Fibroblast of lung (primary cell): ENCODE measurements around the gene OGFR. TPM values are rescaled to one million over a fixed set of nuclear protein-coding genes. Genes with fewer than 3 reads are reported as not detected.

Source experiments
- DNase-seq, 2 donors: peaks; one replicate each; pipeline versions ENCODE4 v3.0.0 to v3.0.0-alpha.2; 2010; ENCODE audit warnings: low read depth in 2 of 2
- H2AFZ ChIP-seq: 2 replicates; pipeline ENCODE4 v1.5.1; 2012; ENCODE audit warnings: low read length, control low read depth, inconsistent platforms
- H3K27ac ChIP-seq: 2 replicates; pipeline ENCODE4 v1.5.1; 2011; ENCODE audit warnings: low read length, control low read depth; ENCODE audit not compliant: insufficient read depth
- H3K27me3 ChIP-seq: 2 replicates; pipeline ENCODE4 v1.5.1; 2011; ENCODE audit warnings: mild to moderate bottlenecking, low read length; ENCODE audit not compliant: control insufficient read depth, insufficient read depth
- H3K36me3 ChIP-seq: 2 replicates; pipeline ENCODE4 v1.5.1; 2011; ENCODE audit warnings: low read length; ENCODE audit not compliant: control insufficient read depth, insufficient read depth
- H3K4me1 ChIP-seq: 2 replicates; pipeline ENCODE4 v1.5.1; 2011; ENCODE audit warnings: low read length; ENCODE audit not compliant: control insufficient read depth, insufficient read depth; ENCODE audit errors: extremely low read depth
- H3K4me2 ChIP-seq: 2 replicates; pipeline ENCODE4 v1.5.1; 2011; ENCODE audit warnings: low read length, control low read depth; ENCODE audit not compliant: insufficient read depth; ENCODE audit errors: extremely low read depth
- H3K4me3 ChIP-seq, 4 experiments: fragments of 200-600 bp in 1 of 4; sonication (generic) in 1 of 4; replicated peaks in 1 of 4; 2 replicates each; pipeline ENCODE4 v1.5.1; 2011 to 2016; ENCODE audit warnings: low read length in 4 of 4, low read depth in 3 of 4, mild to moderate bottlenecking in 3 of 4, control low read depth in 2 of 4, inconsistent platforms in 1 of 4, mixed read lengths in 1 of 4; ENCODE audit not compliant: insufficient read depth in 1 of 4; ENCODE audit errors: control extremely low read depth in 1 of 4
- H3K79me2 ChIP-seq: 2 replicates; pipeline ENCODE4 v1.5.1; 2012; ENCODE audit warnings: mild to moderate bottlenecking, low read length, inconsistent platforms; ENCODE audit not compliant: control insufficient read depth, insufficient read depth
- H3K9ac ChIP-seq: 2 replicates; pipeline ENCODE4 v1.5.1; 2011; ENCODE audit warnings: mild to moderate bottlenecking, low read length, control low read depth; ENCODE audit not compliant: insufficient read depth
- H3K9me3 ChIP-seq: 2 replicates; pipeline ENCODE4 v1.5.1; 2012; ENCODE audit warnings: low read depth, low read length; ENCODE audit not compliant: control insufficient read depth, insufficient read depth
- H4K20me1 ChIP-seq: 2 replicates; pipeline ENCODE4 v1.5.1; 2011; ENCODE audit warnings: low read length; ENCODE audit not compliant: control insufficient read depth, insufficient read depth; ENCODE audit errors: extremely low read depth
- CTCF ChIP-seq, 2 donors: IDR thresholded peaks in 1 of 2; conservative IDR thresholded peaks in 1 of 2; 1 replicate in 1 of 2; 2 replicates in 1 of 2; pipeline ENCODE4 v1.5.1; 2011 to 2012; ENCODE audit warnings: low read length in 2 of 2, control low read depth in 1 of 2, inconsistent platforms in 1 of 2, low read depth in 1 of 2, mild to moderate bottlenecking in 1 of 2
- EZH2 ChIP-seq: IDR thresholded peaks from 2 replicates; pipeline ENCODE4 v1.5.1; 2012; ENCODE audit warnings: low read length, control low read depth, mild to moderate bottlenecking; ENCODE audit errors: missing control alignments
- polyA plus RNA-seq, 2 donors: library from polyadenylated mRNA; depleted of rRNA in 1 of 2; stranded (reverse) in 1 of 2; unstranded in 1 of 2; fragments of >200 nt; gene quantifications; 2 replicates each; pipeline ENCODE4 v1.2.1, GENCODE V29; 2011 to 2012; ENCODE audit warnings: missing spikeins in 1 of 2
- total RNA-seq: library from RNA; depleted of rRNA; stranded (reverse); fragments of >200 nt; gene quantifications from 2 replicates; pipeline ENCODE4 v1.2.1, GENCODE V29; 2014

The OGFR gene
- total and polyA plus RNA-seq, 2 donors (not counting 1 experiment from before 2014, with no cell fraction given), result 19.7 to 34.0 TPM

GRCh38 chr20:62780696-62781095 lies 23.9 kb upstream of the OGFR start:
- Histone ChIP-seq H3K27ac (no peak overlapping the region), H3K4me1 (no peaks in the 10 kb centered on the region), H3K4me3 (no peak overlapping the region), H3K4me2 (no peak overlapping the region), H3K36me3 (no peaks in the 10 kb centered on the region), H2AFZ (no peak overlapping the region), H3K9me3 (no peaks in the 10 kb centered on the region), H3K27me3 (no peaks in the 10 kb centered on the region), H3K9ac (no peak overlapping the region), H3K79me2 (no peaks in the 10 kb centered on the region), H4K20me1 (no peaks in the 10 kb centered on the region)
- no peak for DNase-seq
- TF ChIP-seq CTCF (conservative IDR thresholded peaks at IDR 0.05 in 1 of 2, IDR thresholded peaks at IDR 0.05 in 1 of 2; ENCODE audit: low read depth in 1 of 2, low read length in 2 of 2) (no peak), EZH2 (no peak)

DNA sequence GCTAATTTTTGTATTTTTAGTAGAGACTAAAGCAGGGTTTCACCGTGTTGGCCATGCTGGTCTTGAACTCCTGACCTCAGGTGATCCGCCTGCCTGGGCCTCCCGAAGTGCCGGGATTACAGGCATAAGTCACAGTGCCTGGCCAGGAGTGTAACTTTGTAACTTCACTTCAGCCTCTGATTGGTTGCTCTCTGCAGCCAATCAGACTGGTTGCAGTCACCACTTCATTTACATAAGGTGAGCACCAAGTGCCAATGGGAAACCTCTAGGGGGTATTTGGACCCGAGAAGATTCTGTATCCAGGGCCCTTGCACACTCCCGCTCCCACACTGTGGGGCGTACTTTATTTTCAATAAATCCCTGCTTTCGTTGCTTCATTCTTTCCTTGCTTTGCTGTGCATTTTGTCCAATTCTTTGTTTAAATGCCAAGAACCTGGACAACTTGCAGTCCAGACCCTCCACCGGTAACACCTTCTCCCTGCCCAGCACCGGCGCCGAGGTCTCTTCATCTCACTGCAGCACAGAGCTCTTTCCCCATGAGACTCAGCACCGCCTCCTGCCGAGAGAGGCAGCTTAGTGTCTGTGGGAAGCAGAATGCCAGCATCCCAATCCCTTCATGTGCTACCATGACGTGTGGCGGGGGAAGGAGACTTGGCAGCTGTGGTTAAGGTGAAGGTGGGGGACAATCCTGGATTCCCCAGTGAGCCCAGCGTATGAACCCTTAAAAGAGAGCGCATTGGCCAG lies 22.3 kb upstream of the OGFR start:
- DNase-seq, result no peak
- H3K4me2 ChIP-seq, result no peak overlapping the region
- TF ChIP-seq EZH2, result no peak

DNA sequence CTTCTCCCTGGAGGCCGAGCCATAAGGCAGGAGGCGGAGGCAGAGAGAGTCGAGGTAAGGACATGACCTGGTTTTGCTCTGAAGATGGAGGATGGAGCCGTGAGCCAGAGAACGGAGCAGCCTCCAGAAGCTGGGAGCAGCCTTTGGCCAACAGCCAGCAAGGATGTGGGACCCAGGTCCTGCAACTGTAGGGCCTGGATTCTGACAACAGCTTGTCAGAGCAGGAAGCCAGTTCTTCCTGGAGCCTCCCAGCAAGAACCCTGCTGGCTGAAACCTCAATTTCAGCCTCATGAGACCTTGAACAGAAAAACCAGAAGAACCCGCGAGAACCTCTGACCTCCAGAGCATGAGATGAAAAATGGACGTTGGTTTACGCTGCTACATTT lies 21.7 kb upstream of the OGFR start:
- Histone ChIP-seq H2AFZ (no peak overlapping the region), H3K4me2 (no peak overlapping the region), H3K4me1 (no peaks in the 10 kb centered on the region), H3K9me3 (no peaks in the 10 kb centered on the region), H4K20me1 (no peaks in the 10 kb centered on the region), H3K4me3 (no peak overlapping the region), H3K27ac (no peak overlapping the region), H3K79me2 (no peaks in the 10 kb centered on the region), H3K9ac (no peak overlapping the region), H3K27me3 (peaks cover 7% of the 10 kb centered on the region), H3K36me3 (no peaks in the 10 kb centered on the region)
- DNase-seq, result no peak
- TF ChIP-seq CTCF (conservative IDR thresholded peaks at IDR 0.05 in 1 of 2, IDR thresholded peaks at IDR 0.05 in 1 of 2; ENCODE audit: low read depth in 1 of 2, low read length in 2 of 2) (no peak), EZH2 (no peak)

More for the DNA sequence above, 22.3 kb upstream of the OGFR start:
- peaks cover 1% of the 10 kb centered on the region for H3K27me3 ChIP-seq
- no peaks in the 10 kb centered on the region for H3K36me3 ChIP-seq
- no peaks in the 10 kb centered on the region for H4K20me1 ChIP-seq
- H3K27ac ChIP-seq, result no peak overlapping the region
- H3K4me3 ChIP-seq, result no peak overlapping the region
- no peak overlapping the region for H2AFZ ChIP-seq
- no peaks in the 10 kb centered on the region for H3K79me2 ChIP-seq
- no peaks in the 10 kb centered on the region for H3K9me3 ChIP-seq
- H3K9ac ChIP-seq, result no peak overlapping the region
- no peaks in the 10 kb centered on the region for H3K4me1 ChIP-seq
